HCEC 1CT (cell line): ENCODE results near the gene MSI2.
A peak's percentile ranks its signal among the peaks of the same experiment; 100 is the strongest.

Experiments used
- DNase-seq: peaks from one replicate; pipeline ENCODE4 v3.0.0-alpha.2; 2017

Gene MSI2

GRCh38 chr17:57631871-57632270, 375.5 kb downstream of the MSI2 start:
- no peak for DNase-seq

DNA sequence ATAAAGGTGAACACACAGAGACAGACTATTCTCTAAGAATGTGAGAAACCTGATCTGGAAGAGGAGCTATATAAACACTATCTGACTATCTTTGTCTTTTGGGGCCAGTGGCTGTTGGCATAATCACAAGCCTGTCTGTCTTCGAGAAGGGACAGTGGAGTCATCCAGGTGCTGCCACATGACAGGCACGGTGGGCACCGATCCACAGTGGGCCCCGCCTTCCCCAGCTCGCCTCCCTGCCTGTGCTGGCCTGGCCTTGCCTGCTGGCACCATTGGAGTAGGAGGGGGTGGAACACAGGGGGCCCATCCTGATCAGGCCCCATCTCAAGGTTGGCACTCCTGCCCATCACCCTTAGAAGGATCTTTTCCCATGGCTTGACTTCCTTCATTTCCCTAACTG, 376.0 kb downstream of the MSI2 start:
- no peak for DNase-seq

- DNase-seq, result no peak
These were observed 376.9 kb downstream of the MSI2 start for GRCh38 chr17:57633236-57633635.

DNA sequence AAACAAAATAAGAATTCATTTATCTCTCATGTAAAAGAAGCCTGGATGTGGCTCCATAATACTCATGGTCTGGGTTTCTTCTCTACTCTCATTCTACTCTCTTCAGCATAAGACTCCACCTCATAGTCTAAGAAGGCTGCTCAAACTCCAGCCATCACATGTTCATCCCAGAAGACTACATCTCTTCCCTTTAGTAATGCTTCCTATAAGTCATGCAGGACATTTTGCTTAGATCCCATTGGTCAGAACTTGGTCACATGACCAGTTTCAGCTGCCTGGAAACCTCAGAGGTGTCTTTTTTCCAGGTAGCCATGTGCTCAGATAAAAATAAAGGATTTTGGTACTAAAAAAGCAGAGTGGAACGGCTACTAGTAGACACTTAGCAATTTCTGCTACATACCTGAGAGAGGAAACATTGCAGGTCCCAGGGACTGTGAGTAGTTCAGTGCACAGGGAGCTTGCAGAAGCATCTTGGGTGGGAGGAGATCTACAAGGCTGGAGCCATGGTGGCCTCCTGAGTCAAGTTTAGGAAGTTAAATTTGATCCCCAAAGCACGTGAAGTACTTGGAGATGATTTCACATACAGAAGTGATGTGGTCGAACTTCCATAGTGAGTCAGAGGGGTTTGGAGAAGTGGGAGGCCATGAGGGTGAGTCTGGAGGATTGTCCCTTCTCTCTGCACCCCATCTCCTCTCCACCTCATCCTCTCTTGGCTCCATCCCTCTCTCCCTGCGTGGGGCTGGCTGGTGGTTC, 378.6 kb downstream of the MSI2 start:
- peak; percentile 71 for DNase-seq

DNA sequence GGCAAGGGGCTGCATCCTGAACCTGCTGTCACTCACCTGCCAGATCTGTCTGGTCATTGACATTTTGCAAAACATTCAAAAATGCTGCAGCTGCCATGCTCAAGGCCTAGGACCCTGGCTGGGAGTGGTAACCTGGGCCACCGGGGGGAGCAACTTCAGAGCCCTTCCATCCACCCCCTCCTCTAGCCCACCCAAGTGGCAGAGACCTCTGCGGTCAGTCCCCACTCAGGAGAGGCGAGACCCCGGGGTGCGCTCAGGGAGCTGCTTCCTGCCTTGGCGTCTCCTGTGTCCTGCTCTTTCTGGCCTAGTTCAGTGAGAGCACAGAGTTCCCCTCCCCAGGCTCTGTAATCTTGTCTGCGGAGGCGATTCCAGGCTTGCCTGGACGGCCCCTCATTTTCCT, 380.0 kb downstream of the MSI2 start:
- no peak for DNase-seq

DNA sequence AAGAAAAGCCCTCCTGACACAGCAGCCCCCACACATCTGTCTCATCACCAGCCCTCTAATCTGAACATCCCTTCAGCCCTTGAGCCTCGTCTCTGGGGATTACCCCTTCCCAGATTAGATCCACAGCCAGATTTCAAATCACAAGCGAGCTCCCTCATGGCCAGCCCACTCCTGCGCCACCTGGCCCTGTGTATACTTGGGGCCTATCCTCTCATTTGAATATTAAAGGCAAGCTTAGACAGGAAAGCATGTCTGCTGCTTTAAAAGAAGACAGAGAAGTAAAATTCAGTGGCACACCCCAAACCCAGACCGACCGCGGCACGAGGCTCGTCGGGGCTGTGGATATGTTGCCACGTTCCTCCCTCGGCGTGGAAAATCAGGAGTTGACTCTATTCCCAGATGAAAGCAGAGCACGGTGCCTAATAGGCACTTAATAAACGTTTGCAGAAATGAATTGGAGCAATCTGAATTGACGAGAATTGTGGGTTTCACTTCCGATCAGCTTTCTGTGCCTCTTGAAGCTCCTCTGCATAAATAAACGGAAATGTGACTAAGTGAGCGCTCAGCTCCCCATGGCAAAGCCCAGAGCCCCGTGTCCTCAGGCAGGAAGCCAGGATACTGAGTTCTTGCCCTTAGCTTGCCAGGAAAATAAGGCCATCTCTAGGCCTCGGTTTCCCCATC, 380.8 kb downstream of the MSI2 start:
- DNase-seq, result peak; percentile 66

- no peak for DNase-seq
These were observed 381.3 kb downstream of the MSI2 start for GRCh38 chr17:57637666-57638010.

GRCh38 chr17:57638284-57638683, 382.0 kb downstream of the MSI2 start:
- no peak for DNase-seq

- DNase-seq, result no peak
These were observed 383.1 kb downstream of the MSI2 start for GRCh38 chr17:57639381-57639780.

GRCh38 chr17:57640079-57640478, 383.8 kb downstream of the MSI2 start:
- no peak for DNase-seq

GRCh38 chr17:57641761-57642160, 385.4 kb downstream of the MSI2 start:
- DNase-seq, result no peak

- no peak for DNase-seq
These were observed 386.7 kb downstream of the MSI2 start for GRCh38 chr17:57643062-57643461.

GRCh38 chr17:57644326-57644725, 388.0 kb downstream of the MSI2 start:
- DNase-seq, result no peak

- no peak for DNase-seq
These were observed 389.8 kb downstream of the MSI2 start for GRCh38 chr17:57645950-57646665.

DNA sequence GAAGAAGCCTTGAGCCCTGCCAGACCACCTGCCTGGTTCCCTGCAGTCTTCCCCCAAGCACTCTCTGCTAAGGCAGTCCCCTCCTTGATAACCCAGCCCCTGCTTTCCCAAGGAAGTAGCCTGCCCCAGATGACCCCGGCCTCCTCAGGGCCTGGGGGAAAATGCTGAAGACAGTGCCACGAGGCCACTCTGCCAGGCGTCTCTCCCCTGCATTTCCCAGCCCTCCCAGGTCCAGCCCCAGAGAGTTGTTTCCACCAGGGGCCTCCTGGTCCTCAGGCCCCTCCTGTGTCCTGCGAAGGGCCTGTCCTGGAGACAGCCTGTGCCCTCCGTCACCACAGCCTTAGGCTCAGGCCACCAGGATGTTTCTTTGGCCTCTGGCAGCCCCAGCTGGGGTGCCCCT, 392.4 kb downstream of the MSI2 start:
- DNase-seq, result no peak

DNA sequence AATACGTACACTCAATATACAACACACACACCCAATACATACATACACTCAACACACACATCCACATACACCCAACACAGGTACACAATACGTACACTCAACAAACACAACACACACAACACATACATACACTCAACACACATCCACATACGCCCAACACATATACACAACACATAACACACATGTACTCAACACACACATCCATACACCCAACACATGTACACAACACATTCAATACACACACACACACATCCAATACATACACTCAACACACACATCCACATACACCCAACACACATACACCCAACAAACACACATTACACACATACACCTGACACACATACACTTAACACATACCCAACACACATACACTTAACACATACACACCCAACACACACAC, 392.9 kb downstream of the MSI2 start:
- DNase-seq, result no peak

DNA sequence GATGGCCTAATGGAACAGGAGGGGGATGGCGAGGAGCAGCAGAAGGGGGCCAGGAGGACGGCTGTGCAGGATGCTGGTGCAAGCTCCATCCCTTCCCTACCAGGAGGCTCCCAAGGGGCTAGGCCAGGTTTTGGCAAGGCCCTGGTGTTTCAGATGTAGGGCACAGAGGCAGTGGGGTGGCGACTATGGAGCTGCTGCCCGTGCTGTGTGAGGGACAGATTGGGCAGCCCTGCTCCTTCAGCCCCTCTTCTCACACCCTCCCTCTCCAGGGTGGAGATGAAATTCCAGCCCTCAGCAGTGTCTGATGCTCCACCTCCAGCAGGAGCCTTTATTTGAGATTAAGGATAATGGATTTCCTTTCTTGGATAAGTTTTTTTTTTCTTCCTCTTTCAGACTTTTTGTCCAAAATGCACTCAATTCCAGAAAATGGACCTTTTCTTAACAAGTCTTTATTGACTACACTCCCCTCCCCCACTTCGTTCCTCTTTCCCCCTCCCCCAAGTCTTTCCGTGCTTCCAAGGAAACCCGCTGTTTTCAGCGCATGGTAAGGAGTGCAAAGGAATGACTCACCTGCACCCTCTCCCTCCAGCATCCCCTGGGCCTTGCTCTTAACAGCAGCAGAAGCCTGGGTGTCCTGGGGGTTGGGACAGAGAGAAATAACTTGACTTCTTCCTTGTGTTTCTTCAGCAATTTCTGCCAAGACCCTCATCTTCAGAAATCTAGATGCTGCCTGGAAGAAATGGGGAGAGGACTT, 393.6 kb downstream of the MSI2 start:
- no peak for DNase-seq

GRCh38 chr17:57650548-57650947, 394.2 kb downstream of the MSI2 start:
- DNase-seq, result no peak

- no peak for DNase-seq
These were observed 395.1 kb downstream of the MSI2 start for GRCh38 chr17:57651451-57651850.

- no peak for DNase-seq
These were observed 395.7 kb downstream of the MSI2 start for GRCh38 chr17:57651996-57652395.

DNA sequence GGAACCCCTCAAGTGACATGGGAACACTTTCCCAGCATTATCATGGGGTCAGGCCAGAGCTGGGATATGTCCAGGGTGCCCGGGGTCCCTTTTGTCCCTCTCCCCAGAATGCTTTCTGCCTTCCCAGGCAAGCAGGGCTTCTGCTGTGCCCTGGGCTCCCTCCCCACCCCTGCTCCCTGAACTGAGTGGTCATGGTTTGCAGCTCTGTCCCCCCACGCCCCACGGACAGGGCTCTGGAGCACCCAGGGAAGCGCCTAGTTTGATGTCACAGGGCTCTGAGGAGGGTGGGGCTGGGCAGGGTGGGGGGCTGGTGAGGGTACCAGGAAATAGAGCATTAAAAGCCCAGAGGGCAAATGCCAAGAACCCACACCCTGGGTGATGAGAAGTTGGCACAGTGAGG, 396.5 kb downstream of the MSI2 start:
- no peak for DNase-seq

- no peak for DNase-seq
These were observed 397.0 kb downstream of the MSI2 start for GRCh38 chr17:57653279-57653678.

GRCh38 chr17:57654040-57654775, 397.9 kb downstream of the MSI2 start:
- no peak for DNase-seq
